ENCODE results near the gene ENOX1. TPM values are rescaled to one million over a fixed set of nuclear protein-coding genes. Genes with fewer than 3 reads are reported as not detected.

Gene ENOX1
- total and polyA plus RNA-seq, 9 of the 15 experiments (the other 6 are each of a cell fraction or from before 2014, with no cell fraction given), result not detected

- ChIA-PET CTCF (ENCODE audit: low intra/inter-chr PET ratio) (no interaction called here), POLR2A (interaction anchor here (1.0 kb wide), 1 partner anchor 15 kb away, joined by 4 read pairs; no protein-coding TSS in a partner anchor)
- no peak for FAIRE-seq
- no peaks in the 10 kb centered on the region for H3K27me3 ChIP-seq (ENCODE audit: control insufficient read depth in 2 of 2, insufficient read depth in 2 of 2, low read length in 2 of 2)
- no TSS peak for BruUV-seq (replicated peaks)
- H4K20me1 ChIP-seq (replicated peaks; ENCODE audit: control insufficient read depth, insufficient read depth, low read length), result no peaks in the 10 kb centered on the region
- no peak overlapping the region for H3K4me3 ChIP-seq
- no peak for ATAC-seq
- no peak for TF ChIP-seq USF1 (CRISPR knock-in tag; IDR thresholded peaks at IDR 0.05)
- TF ChIP-seq PTBP1 (IDR thresholded peaks at IDR 0.05; ENCODE audit: low read depth, low read length), result no peak
- no peak for TF ChIP-seq FOXK2 (conservative IDR thresholded peaks at IDR 0.05 in 1 of 2, IDR thresholded peaks at IDR 0.05 in 1 of 2; ENCODE audit: low read depth in 2 of 2)
- no peak for TF ChIP-seq NR1H2 (CRISPR knock-in tag; IDR thresholded peaks at IDR 0.05)
- TF ChIP-seq ELF1 (tag; IDR thresholded peaks at IDR 0.05), result no peak
- TF ChIP-seq BDP1 (IDR thresholded peaks at IDR 0.05; ENCODE audit: insufficient read depth, insufficient read length), result no peak
- no peak for TF ChIP-seq NFE2L1 (tag; IDR thresholded peaks at IDR 0.05; ENCODE audit: borderline replicate concordance, low read depth)
- no peak for TF ChIP-seq KDM4B (IDR thresholded peaks at IDR 0.05; ENCODE audit: borderline replicate concordance in 2 of 2, low read depth in 1 of 2)
- TF ChIP-seq PTRF (tag; IDR thresholded peaks at IDR 0.05), result no peak
- TF ChIP-seq RUNX1 (IDR thresholded peaks at IDR 0.05; ENCODE audit: low read depth), result no peak
- TF ChIP-seq E4F1 (CRISPR knock-in tag; IDR thresholded peaks at IDR 0.05; ENCODE audit: borderline replicate concordance), result no peak
- no peak for TF ChIP-seq ZFX (CRISPR knock-in tag; IDR thresholded peaks at IDR 0.05)
- WGBS (ENCODE audit: insufficient coverage, low coverage, missing lambda C conversion rate), result 0% methylated on average over 2 of the region's 2 CpGs
- in situ Hi-C loops (cut with MboI), result no loop called here
- intact Hi-C loops (cut with micrococcal nuclease), result no loop called here
- H3K4me1 ChIP-seq (replicated peaks in 1 of 2; ENCODE audit: control insufficient read depth in 2 of 2, insufficient read depth in 2 of 2, low read length in 2 of 2), result no peaks in the 10 kb centered on the region
- no peak overlapping the region for H3K9ac ChIP-seq (ENCODE audit: insufficient read depth in 1 of 2, low read depth in 2 of 2, low read length in 2 of 2)
- H3K9me1 ChIP-seq (ENCODE audit: control insufficient read depth, insufficient read depth, low read length), result no peaks in the 10 kb centered on the region
- no peaks in the 10 kb centered on the region for H3K9me3 ChIP-seq (replicated peaks; ENCODE audit: control insufficient read depth, insufficient read depth, low read depth, low read length)
- H3K27ac ChIP-seq (ENCODE audit: extremely low read depth, low read depth, low read length), result no peak overlapping the region
- H3K36me3 ChIP-seq (ENCODE audit: control insufficient read depth, insufficient read depth, low read length), result no peaks in the 10 kb centered on the region
- H3K4me2 ChIP-seq (ENCODE audit: insufficient read depth, low read length), result no peak overlapping the region
- H3K79me2 ChIP-seq (ENCODE audit: control insufficient read depth, insufficient read depth, low read length), result no peaks in the 10 kb centered on the region
- no peak overlapping the region for H2AFZ ChIP-seq (ENCODE audit: low read depth, low read length)
- DNase-seq (ENCODE audit: extremely low read depth in 1 of 4, low spot score in 3 of 4), result no peak
Measured at GRCh38 chr13:43626994-43627393, 159.8 kb downstream of the ENOX1 start.
